Hepatocyte (in vitro differentiated cells): Measurements from ENCODE around the gene CCL4L2. TPM values are rescaled to one million over a fixed set of nuclear protein-coding genes. Genes with fewer than 3 reads are reported as not detected.
"Not testable (repeated sequence)": the region's sequence is repeated elsewhere in the genome, so short reads cannot be mapped to it uniquely, and the experiment has no call there.

Source experiments
- DNase-seq: peaks from one replicate; pipeline ENCODE4 v3.0.0-alpha.2; 2016; ENCODE audit warnings: low spot score
- H2AFZ ChIP-seq: fragments of 200-600 bp; sonication (generic); 2 replicates; pipeline ENCODE4 v1.6.0; 2016; ENCODE audit warnings: antibody characterized with exemption, mild to moderate bottlenecking
- H3K27ac ChIP-seq: fragments of 200-600 bp; sonication (generic); 2 replicates; pipeline ENCODE4 v1.5.1; 2016; ENCODE audit warnings: mild to moderate bottlenecking
- H3K27me3 ChIP-seq: fragments of 200-600 bp; sonication (generic); 2 replicates; pipeline ENCODE4 v1.6.1; 2016
- H3K36me3 ChIP-seq: fragments of 200-600 bp; sonication (generic); replicated peaks from 2 replicates; pipeline ENCODE4 v1.5.1; 2016; ENCODE audit warnings: low read depth; ENCODE audit not compliant: insufficient read depth
- H3K4me1 ChIP-seq: fragments of 200-600 bp; sonication (generic); 2 replicates; pipeline ENCODE4 v1.5.1; 2016; ENCODE audit warnings: mild to moderate bottlenecking, moderate library complexity; ENCODE audit not compliant: insufficient read depth
- H3K4me2 ChIP-seq: fragments of 200-600 bp; sonication (generic); 2 replicates; pipeline ENCODE4 v1.6.0; 2016
- H3K4me3 ChIP-seq: fragments of 200-600 bp; sonication (generic); 2 replicates; pipeline ENCODE4 v1.5.1; 2016; ENCODE audit warnings: mild to moderate bottlenecking
- H3K79me2 ChIP-seq: fragments of 200-600 bp; sonication (generic); 2 replicates; pipeline ENCODE4 v1.6.0; 2017; ENCODE audit warnings: mild to moderate bottlenecking
- H3K9me2 ChIP-seq: fragments of 200-600 bp; sonication (generic); replicated peaks from 2 replicates; pipeline ENCODE4 v1.6.0; 2017; ENCODE audit warnings: mild to moderate bottlenecking; ENCODE audit not compliant: insufficient read depth
- H3K9me3 ChIP-seq: fragments of 200-600 bp; sonication (generic); 2 replicates; pipeline ENCODE4 v1.5.1; 2016; ENCODE audit warnings: low read depth, mild to moderate bottlenecking
- H4K20me1 ChIP-seq: fragments of 200-600 bp; sonication (generic); 2 replicates; pipeline ENCODE4 v1.6.0; 2016; ENCODE audit warnings: mild to moderate bottlenecking; ENCODE audit not compliant: insufficient read depth, poor library complexity, severe bottlenecking
- EZH2 ChIP-seq: fragments of 200-600 bp; sonication (generic); IDR thresholded peaks from 2 replicates; pipeline ENCODE4 v1.6.1; 2016; ENCODE audit warnings: antibody characterized with exemption, mild to moderate bottlenecking, borderline replicate concordance
- EZH2phosphoT487 ChIP-seq: fragments of 200-600 bp; sonication (generic); IDR thresholded peaks from one replicate; pipeline ENCODE4 v1.6.1; 2018; ENCODE audit warnings: antibody characterized with exemption, mild to moderate bottlenecking, low read depth, moderate library complexity; ENCODE audit not compliant: unreplicated experiment, severe bottlenecking
- WGBS: methylation state at CpG from one replicate; pipeline ENCODE4 v1.1.6; 2016; ENCODE audit warnings: low lambda C conversion rate; ENCODE audit errors: missing lambda C conversion rate; 5-methylcytosine and 5-hydroxymethylcytosine counted together
- polyA plus RNA-seq: library from polyadenylated mRNA; unstranded; fragments of >200 nt; fragmentation: Nextera tagmentation; extraction: Ambion mirVana; gene quantifications from 2 replicates; pipeline ENCODE4 v1.2.1, GENCODE V29; 2016
- total RNA-seq: library from RNA; depleted of rRNA; stranded (reverse); fragments of >200 nt; gene quantifications from 2 replicates; pipeline ENCODE4 v1.2.3, GENCODE V29; 2014
- TF ChIP-seq, protein P1 (sequence below): fragments of 200-600 bp; sonication (generic); IDR thresholded peaks from 2 replicates; pipeline ENCODE4 v1.5.1; 2016; ENCODE audit warnings: antibody characterized with exemption, mild to moderate bottlenecking; ENCODE audit not compliant: poor library complexity

Gene CCL4L2
- total and polyA plus RNA-seq, 2 experiments from 2014 or later, result 12.8 to 78.8 TPM

DNA sequence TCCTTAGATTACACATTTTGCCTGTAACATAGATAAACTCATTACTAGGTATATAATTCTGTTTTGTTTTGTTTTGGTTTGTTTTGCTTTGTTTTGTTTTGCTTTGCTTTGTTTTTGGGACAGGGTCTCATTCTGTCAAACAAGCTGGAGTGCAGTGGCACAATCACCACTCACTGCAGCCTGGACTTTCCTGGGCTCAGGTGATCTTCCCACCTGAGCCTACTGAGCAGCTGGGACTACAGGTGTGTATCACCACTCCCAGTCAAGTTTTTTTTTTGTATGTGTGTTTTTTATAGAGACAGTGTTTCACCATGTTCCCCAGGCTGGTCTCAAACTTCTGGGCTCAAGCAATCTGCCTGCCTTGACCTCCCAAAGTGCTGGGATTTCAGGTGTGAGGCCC lies 1.3 kb upstream of the CCL4L2 start:
- H2AFZ ChIP-seq, result no peak overlapping the region
- no peak overlapping the region for H3K4me3 ChIP-seq
- no peaks in the 10 kb centered on the region for H3K4me1 ChIP-seq
- DNase-seq, result no peak
- H3K27ac ChIP-seq, result no peak overlapping the region
- H3K36me3 ChIP-seq, result no peaks in the 10 kb centered on the region
- no peak overlapping the region for H3K4me2 ChIP-seq
- no peaks in the 10 kb centered on the region for H3K79me2 ChIP-seq
- H3K9me3 ChIP-seq, result no peaks in the 10 kb centered on the region
- H4K20me1 ChIP-seq, result no peaks in the 10 kb centered on the region
- H3K27me3 ChIP-seq, result peaks cover 13% of the 10 kb centered on the region
- H3K9me2 ChIP-seq, result no peaks in the 10 kb centered on the region
- TF ChIP-seq EZH2phosphoT487, result no peak
- TF ChIP-seq, protein P1, sequence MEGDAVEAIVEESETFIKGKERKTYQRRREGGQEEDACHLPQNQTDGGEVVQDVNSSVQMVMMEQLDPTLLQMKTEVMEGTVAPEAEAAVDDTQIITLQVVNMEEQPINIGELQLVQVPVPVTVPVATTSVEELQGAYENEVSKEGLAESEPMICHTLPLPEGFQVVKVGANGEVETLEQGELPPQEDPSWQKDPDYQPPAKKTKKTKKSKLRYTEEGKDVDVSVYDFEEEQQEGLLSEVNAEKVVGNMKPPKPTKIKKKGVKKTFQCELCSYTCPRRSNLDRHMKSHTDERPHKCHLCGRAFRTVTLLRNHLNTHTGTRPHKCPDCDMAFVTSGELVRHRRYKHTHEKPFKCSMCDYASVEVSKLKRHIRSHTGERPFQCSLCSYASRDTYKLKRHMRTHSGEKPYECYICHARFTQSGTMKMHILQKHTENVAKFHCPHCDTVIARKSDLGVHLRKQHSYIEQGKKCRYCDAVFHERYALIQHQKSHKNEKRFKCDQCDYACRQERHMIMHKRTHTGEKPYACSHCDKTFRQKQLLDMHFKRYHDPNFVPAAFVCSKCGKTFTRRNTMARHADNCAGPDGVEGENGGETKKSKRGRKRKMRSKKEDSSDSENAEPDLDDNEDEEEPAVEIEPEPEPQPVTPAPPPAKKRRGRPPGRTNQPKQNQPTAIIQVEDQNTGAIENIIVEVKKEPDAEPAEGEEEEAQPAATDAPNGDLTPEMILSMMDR, result no peak

GRCh38 chr17:36211484-36212271 lies 815 bp downstream of the CCL4L2 start:
- H2AFZ ChIP-seq, DNase-seq, H3K27ac ChIP-seq: not testable (repeated sequence)

DNA sequence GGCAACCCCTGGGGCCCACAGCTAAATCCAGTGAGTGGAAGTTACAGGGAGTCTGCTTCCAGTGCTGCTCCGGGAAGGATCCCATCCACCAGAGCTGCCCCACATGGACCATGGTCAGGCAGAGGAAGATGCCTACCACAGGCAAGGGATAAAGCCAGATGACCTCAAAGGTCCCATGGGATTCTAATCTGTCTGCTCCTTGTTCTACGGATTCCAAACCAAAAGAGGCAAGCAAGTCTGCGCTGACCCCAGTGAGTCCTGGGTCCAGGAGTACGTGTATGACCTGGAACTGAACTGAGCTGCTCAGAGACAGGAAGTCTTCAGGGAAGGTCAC lies 1.4 kb downstream of the CCL4L2 start:
- H3K4me3 ChIP-seq, result no peak overlapping the region
- H3K79me2 ChIP-seq, result no peaks in the 10 kb centered on the region
- no peak for DNase-seq
- TF ChIP-seq EZH2 (no peak), EZH2phosphoT487 (no peak)
- TF ChIP-seq, protein P1, result no peak
- H3K4me1 ChIP-seq, result no peaks in the 10 kb centered on the region
- H3K4me2 ChIP-seq, result no peak overlapping the region
- no peak overlapping the region for H2AFZ ChIP-seq
- no peaks in the 10 kb centered on the region for H3K9me2 ChIP-seq
- H3K9me3 ChIP-seq, result no peaks in the 10 kb centered on the region
- H3K27ac ChIP-seq, result no peak overlapping the region
- H3K36me3 ChIP-seq, result no peaks in the 10 kb centered on the region
- H4K20me1 ChIP-seq, result no peaks in the 10 kb centered on the region
- 38% methylated on average over 4 of the region's 4 CpGs for WGBS
- peaks cover 15% of the 10 kb centered on the region for H3K27me3 ChIP-seq

More at GRCh38 chr17:36211484-36212271, 815 bp downstream of the CCL4L2 start:
- WGBS, result 78% methylated on average over 10 of the region's 10 CpGs
- not testable (repeated sequence) for H3K4me2 ChIP-seq, H3K9me2 ChIP-seq, H3K36me3 ChIP-seq, H3K4me3 ChIP-seq, H4K20me1 ChIP-seq, H3K4me1 ChIP-seq, H3K79me2 ChIP-seq, H3K9me3 ChIP-seq
- peaks cover 15% of the 10 kb centered on the region for H3K27me3 ChIP-seq

- no peaks in the 10 kb centered on the region for H3K36me3 ChIP-seq
- 89% methylated on average over 3 of the region's 3 CpGs for WGBS
- TF ChIP-seq EZH2phosphoT487, result no peak
- no peak for TF ChIP-seq EZH2
- TF ChIP-seq, protein P1, result no peak
Measured at GRCh38 chr17:36212966-36213365, 2.1 kb downstream of the CCL4L2 start.

More at GRCh38 chr17:36212966-36213365, 2.1 kb downstream of the CCL4L2 start:
- no peak for DNase-seq
- no peaks in the 10 kb centered on the region for H3K4me1 ChIP-seq
- no peak overlapping the region for H3K27ac ChIP-seq
- H3K79me2 ChIP-seq, result no peaks in the 10 kb centered on the region
- no peak overlapping the region for H3K4me2 ChIP-seq
- H4K20me1 ChIP-seq, result no peaks in the 10 kb centered on the region
- no peak overlapping the region for H2AFZ ChIP-seq
- no peaks in the 10 kb centered on the region for H3K9me2 ChIP-seq
- no peaks in the 10 kb centered on the region for H3K9me3 ChIP-seq
- peaks cover 15% of the 10 kb centered on the region for H3K27me3 ChIP-seq
- H3K4me3 ChIP-seq, result no peak overlapping the region
